Neuronal stem cell (in vitro differentiated cells): ENCODE results near the gene ANKRD13D.

ENCODE experiments used
- DNase-seq: peaks from one replicate; pipeline ENCODE4 v3.0.0-alpha.2; 2013; ENCODE audit warnings: low spot score
- H2AFZ ChIP-seq: one replicate; pipeline ENCODE4 v1.6.1; 2013; ENCODE audit warnings: mild to moderate bottlenecking, low read length, inconsistent platforms
- H2AK5ac ChIP-seq: 2 replicates; pipeline ENCODE4 v1.6.1; 2013; ENCODE audit warnings: low read depth, mild to moderate bottlenecking, inconsistent platforms, low read length, moderate library complexity, mixed read lengths
- H2BK120ac ChIP-seq: 2 replicates; pipeline ENCODE4 v1.6.1; 2013; ENCODE audit warnings: low read depth, mild to moderate bottlenecking, inconsistent platforms, low read length, moderate library complexity, mixed read lengths
- H2BK12ac ChIP-seq: one replicate; pipeline ENCODE4 v1.6.1; 2013; ENCODE audit warnings: low read length, inconsistent platforms
- H2BK15ac ChIP-seq: 2 replicates; pipeline ENCODE4 v1.6.1; 2013; ENCODE audit warnings: mild to moderate bottlenecking, low read length, inconsistent platforms, mixed read lengths
- H2BK5ac ChIP-seq: one replicate; pipeline ENCODE4 v1.6.1; 2013; ENCODE audit warnings: inconsistent platforms, mild to moderate bottlenecking, low read length, moderate library complexity
- H3K14ac ChIP-seq: one replicate; pipeline ENCODE4 v1.6.1; 2013; ENCODE audit warnings: low read length, inconsistent platforms
- H3K18ac ChIP-seq: 2 replicates; pipeline ENCODE4 v1.6.1; 2013; ENCODE audit warnings: low read length, inconsistent platforms
- H3K23ac ChIP-seq: 2 replicates; pipeline ENCODE4 v1.6.1; 2013; ENCODE audit warnings: low read depth, mild to moderate bottlenecking, mixed read lengths, low read length, inconsistent platforms; ENCODE audit not compliant: poor library complexity
- H3K27ac ChIP-seq: replicated peaks from 3 replicates; pipeline ENCODE4 v1.5.1; 2013; ENCODE audit warnings: low read length, inconsistent platforms
- H3K27me3 ChIP-seq, 3 experiments: 2 replicates each; pipeline ENCODE4 v1.6.1; 2013; ENCODE audit warnings: low read length in 3 of 3, mild to moderate bottlenecking in 2 of 3, inconsistent platforms in 1 of 3, low read depth in 1 of 3, mixed read lengths in 1 of 3, moderate library complexity in 1 of 3; ENCODE audit not compliant: control insufficient read depth in 3 of 3, insufficient read depth in 3 of 3
- H3K36me3 ChIP-seq, 2 donors: replicated peaks in 1 of 2; 2 replicates each; pipeline ENCODE4 v1.6.1; 2013; ENCODE audit warnings: low read length in 2 of 2; ENCODE audit not compliant: control insufficient read depth in 2 of 2, insufficient read depth in 2 of 2
- H3K4ac ChIP-seq: 2 replicates; pipeline ENCODE4 v1.6.1; 2013; ENCODE audit warnings: inconsistent platforms, mild to moderate bottlenecking, low read length, moderate library complexity
- H3K4me1 ChIP-seq, 2 donors: 1 replicate in 1 of 2; 2 replicates in 1 of 2; pipeline ENCODE4 v1.6.1; 2013; ENCODE audit warnings: low read length in 2 of 2, low read depth in 1 of 2; ENCODE audit not compliant: control insufficient read depth in 2 of 2, insufficient read depth in 1 of 2
- H3K4me2 ChIP-seq: one replicate; pipeline ENCODE4 v1.6.1; 2013; ENCODE audit warnings: mild to moderate bottlenecking, low read length, inconsistent platforms; ENCODE audit not compliant: insufficient read depth, poor library complexity, severe bottlenecking
- H3K4me3 ChIP-seq, 2 donors: 2 replicates each; pipeline ENCODE4 v1.5.1; 2013; ENCODE audit warnings: low read length in 2 of 2, mild to moderate bottlenecking in 2 of 2, inconsistent platforms in 1 of 2, moderate library complexity in 1 of 2
- H3K79me1 ChIP-seq: one replicate; pipeline ENCODE4 v1.6.1; 2013; ENCODE audit warnings: low read depth, mild to moderate bottlenecking, inconsistent platforms, low read length, moderate library complexity
- H3K9ac ChIP-seq: one replicate; pipeline ENCODE4 v1.6.1; 2013; ENCODE audit warnings: mild to moderate bottlenecking, low read depth, low read length, inconsistent platforms; ENCODE audit not compliant: poor library complexity
- H3K9me3 ChIP-seq, 2 donors: replicated peaks in 1 of 2; 2 replicates each; pipeline versions ENCODE3 to v1.6.1; 2013; ENCODE audit warnings: low read length in 2 of 2, mild to moderate bottlenecking in 2 of 2, inconsistent platforms in 1 of 2, low read depth in 1 of 2, mixed read lengths in 1 of 2, moderate library complexity in 1 of 2; ENCODE audit not compliant: control insufficient read depth in 2 of 2, insufficient read depth in 1 of 2
- H4K8ac ChIP-seq: one replicate; pipeline ENCODE4 v1.6.1; 2013; ENCODE audit warnings: low read depth, mild to moderate bottlenecking, inconsistent platforms, low read length, moderate library complexity
- H4K91ac ChIP-seq: one replicate; pipeline ENCODE4 v1.6.1; 2013; ENCODE audit warnings: low read length, low read depth, mild to moderate bottlenecking, inconsistent platforms; ENCODE audit not compliant: poor library complexity
- WGBS, 2 donors: extraction: QIAGEN DNeasy Blood & Tissue Kit; methylation state at CpG; one replicate each; pipeline ENCODE4 v1.1.7; 2013; ENCODE audit warnings: missing lambda C conversion rate in 2 of 2, mixed read lengths in 1 of 2; ENCODE audit not compliant: insufficient read length in 2 of 2, insufficient replicate concordance in 1 of 2; ENCODE audit errors: extremely low coverage in 2 of 2; 5-methylcytosine and 5-hydroxymethylcytosine counted together

The ANKRD13D gene

GRCh38 chr11:67322049-67322448 is 32.9 kb downstream of the ANKRD13D start:
- no peak overlapping the region for H4K91ac ChIP-seq
- H2BK12ac ChIP-seq = no peak overlapping the region
- peaks cover 5 to 6% of the 10 kb centered on the region in 2 donors for H3K4me1 ChIP-seq
- H2BK15ac ChIP-seq = no peak overlapping the region
- no peak for DNase-seq
- no peak overlapping the region for H2BK120ac ChIP-seq
- no peak overlapping the region for H4K8ac ChIP-seq
- WGBS, 2 donors = no CpG with 5 or more reads among the region's 3 CpGs
- peaks cover 0 to 9% (median 0%) of the 10 kb centered on the region in 3 experiments for H3K27me3 ChIP-seq
- H3K27ac ChIP-seq = no peak overlapping the region
- no peak overlapping the region for H3K4me3 ChIP-seq
- no peak overlapping the region for H2AFZ ChIP-seq
- H2BK5ac ChIP-seq = no peak overlapping the region
- no peak overlapping the region for H3K4me2 ChIP-seq
- H3K9me3 ChIP-seq = no peaks in the 10 kb centered on the region
- H3K4ac ChIP-seq = no peak overlapping the region
- H3K36me3 ChIP-seq = peaks cover 0 to 1% of the 10 kb centered on the region in 2 donors
- no peaks in the 10 kb centered on the region for H3K79me1 ChIP-seq
- no peak overlapping the region for H3K18ac ChIP-seq
- peak overlapping the region; percentile 54 for H3K9ac ChIP-seq
- no peak overlapping the region for H3K14ac ChIP-seq
- no peak overlapping the region for H2AK5ac ChIP-seq
- no peak overlapping the region for H3K23ac ChIP-seq

- Histone ChIP-seq H4K91ac (no peak overlapping the region), H2AK5ac (no peak overlapping the region), H2BK120ac (no peak overlapping the region), H3K27ac (no peak overlapping the region), H2BK5ac (no peak overlapping the region), H3K14ac (no peak overlapping the region), H3K36me3 (peaks cover 0 to 1% of the 10 kb centered on the region in 2 donors), H3K79me1 (no peaks in the 10 kb centered on the region), H3K9ac (no peak overlapping the region), H3K4me3 (no peak overlapping the region), H2AFZ (no peak overlapping the region), H3K4me2 (no peak overlapping the region), H3K4ac (no peak overlapping the region), H2BK15ac (no peak overlapping the region), H3K4me1 (peaks cover 0 to 4% of the 10 kb centered on the region in 2 donors), H3K23ac (no peak overlapping the region), H3K9me3 (no peaks in the 10 kb centered on the region), H3K27me3 (peaks cover 0 to 3% (median 0%) of the 10 kb centered on the region in 3 experiments), H4K8ac (no peak overlapping the region), H2BK12ac (no peak overlapping the region), H3K18ac (no peak overlapping the region)
- DNase-seq = no peak
- WGBS, 2 donors = no CpG with 5 or more reads among the region's 7 CpGs
Measured at GRCh38 chr11:67323526-67323925, 34.4 kb downstream of the ANKRD13D start.

GRCh38 chr11:67332081-67332691 is 43.1 kb downstream of the ANKRD13D start:
- no peak overlapping the region for H4K91ac ChIP-seq
- H3K27ac ChIP-seq = no peak overlapping the region

GRCh38 chr11:67337257-67337656 is 48.2 kb downstream of the ANKRD13D start:
- H3K18ac ChIP-seq = no peak overlapping the region
- no peak overlapping the region for H2AK5ac ChIP-seq
- no peaks in the 10 kb centered on the region for H3K27me3 ChIP-seq
- H3K23ac ChIP-seq = no peak overlapping the region
- no peak overlapping the region for H3K27ac ChIP-seq
- no peaks in the 10 kb centered on the region for H3K79me1 ChIP-seq
- no peaks in the 10 kb centered on the region for H3K9me3 ChIP-seq
- H2AFZ ChIP-seq = no peak overlapping the region
- no peak for DNase-seq
- no peak overlapping the region for H2BK12ac ChIP-seq
- H3K4me1 ChIP-seq = no peaks in the 10 kb centered on the region
- no peak overlapping the region for H3K4me3 ChIP-seq
- no peak overlapping the region for H3K4ac ChIP-seq
- H3K36me3 ChIP-seq = no peaks in the 10 kb centered on the region
- H2BK15ac ChIP-seq = no peak overlapping the region
- no peak overlapping the region for H3K14ac ChIP-seq
- H3K4me2 ChIP-seq = no peak overlapping the region
- no CpG with 5 or more reads among the region's 3 CpGs for WGBS, 2 donors
- no peak overlapping the region for H3K9ac ChIP-seq
- H4K8ac ChIP-seq = no peak overlapping the region
- no peak overlapping the region for H2BK5ac ChIP-seq
- no peak overlapping the region for H4K91ac ChIP-seq
- H2BK120ac ChIP-seq = no peak overlapping the region

More at GRCh38 chr11:67332081-67332691, 43.1 kb downstream of the ANKRD13D start:
- Histone ChIP-seq H2BK15ac (no peak overlapping the region), H3K9ac (no peak overlapping the region), H3K14ac (no peak overlapping the region), H3K23ac (no peak overlapping the region), H3K4me1 (no peaks in the 10 kb centered on the region), H3K4me3 (no peak overlapping the region), H3K27me3 (no peaks in the 10 kb centered on the region), H3K4ac (no peak overlapping the region), H2AK5ac (no peak overlapping the region), H3K18ac (no peak overlapping the region), H4K8ac (no peak overlapping the region), H3K36me3 (no peaks in the 10 kb centered on the region), H2BK5ac (no peak overlapping the region), H3K4me2 (no peak overlapping the region), H2AFZ (no peak overlapping the region), H2BK12ac (no peak overlapping the region), H3K79me1 (no peaks in the 10 kb centered on the region), H2BK120ac (no peak overlapping the region), H3K9me3 (no peaks in the 10 kb centered on the region)
- no peak for DNase-seq
- WGBS, 2 donors = no CpG with 5 or more reads among the region's 6 CpGs
